ENCODE measurements around the gene ZNF280B.

DNA sequence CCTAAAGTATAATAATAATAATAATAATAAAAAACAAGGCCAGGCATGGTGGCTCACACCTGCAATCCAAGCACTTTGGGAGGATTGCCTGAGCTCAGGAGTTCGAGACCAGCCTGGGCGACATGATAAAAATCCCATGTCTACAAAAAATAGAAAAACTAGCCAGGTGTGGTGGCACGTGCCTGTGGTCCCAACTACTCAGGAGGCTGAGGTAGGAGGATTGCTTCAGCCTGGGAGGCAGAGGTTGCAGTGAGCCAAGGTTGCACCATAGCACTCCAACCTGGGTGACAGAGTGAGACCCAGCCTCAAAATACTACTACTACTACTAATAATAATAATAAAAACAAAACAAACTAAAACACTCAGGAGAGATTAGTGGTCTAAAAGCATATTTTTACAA is 27.1 kb upstream of the ZNF280B start:
- TF ChIP-seq, protein P1, sequence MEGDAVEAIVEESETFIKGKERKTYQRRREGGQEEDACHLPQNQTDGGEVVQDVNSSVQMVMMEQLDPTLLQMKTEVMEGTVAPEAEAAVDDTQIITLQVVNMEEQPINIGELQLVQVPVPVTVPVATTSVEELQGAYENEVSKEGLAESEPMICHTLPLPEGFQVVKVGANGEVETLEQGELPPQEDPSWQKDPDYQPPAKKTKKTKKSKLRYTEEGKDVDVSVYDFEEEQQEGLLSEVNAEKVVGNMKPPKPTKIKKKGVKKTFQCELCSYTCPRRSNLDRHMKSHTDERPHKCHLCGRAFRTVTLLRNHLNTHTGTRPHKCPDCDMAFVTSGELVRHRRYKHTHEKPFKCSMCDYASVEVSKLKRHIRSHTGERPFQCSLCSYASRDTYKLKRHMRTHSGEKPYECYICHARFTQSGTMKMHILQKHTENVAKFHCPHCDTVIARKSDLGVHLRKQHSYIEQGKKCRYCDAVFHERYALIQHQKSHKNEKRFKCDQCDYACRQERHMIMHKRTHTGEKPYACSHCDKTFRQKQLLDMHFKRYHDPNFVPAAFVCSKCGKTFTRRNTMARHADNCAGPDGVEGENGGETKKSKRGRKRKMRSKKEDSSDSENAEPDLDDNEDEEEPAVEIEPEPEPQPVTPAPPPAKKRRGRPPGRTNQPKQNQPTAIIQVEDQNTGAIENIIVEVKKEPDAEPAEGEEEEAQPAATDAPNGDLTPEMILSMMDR (IDR thresholded peaks at IDR 0.05 in 4 of 5, conservative IDR thresholded peaks at IDR 0.05 in 1 of 5), result no peak
- no peak for TF ChIP-seq POLR2A (IDR thresholded peaks at IDR 0.05)
